LNCaP clone FGC (cell line): ENCODE results near the gene LCN10.

Experiments used
- DNase-seq: peaks from one replicate; pipeline ENCODE4 v3.0.0-alpha.2; 2011; ENCODE audit warnings: low read depth
- H3K4me3 ChIP-seq: 2 replicates; pipeline ENCODE4 v1.5.1; 2011; ENCODE audit warnings: mild to moderate bottlenecking, low read depth, low read length, control low read depth
- TF ChIP-seq, protein P1 (sequence below): IDR thresholded peaks from 2 replicates; pipeline ENCODE4 v1.5.1; 2012; ENCODE audit warnings: mild to moderate bottlenecking; ENCODE audit not compliant: control insufficient read depth, insufficient read depth; ENCODE audit errors: extremely low read depth

Gene LCN10

GRCh38 chr9:136732444-136733178 is 10.1 kb downstream of the LCN10 start:
- H3K4me3 ChIP-seq, result no peak overlapping the region
- no peak for DNase-seq
- TF ChIP-seq, protein P1, sequence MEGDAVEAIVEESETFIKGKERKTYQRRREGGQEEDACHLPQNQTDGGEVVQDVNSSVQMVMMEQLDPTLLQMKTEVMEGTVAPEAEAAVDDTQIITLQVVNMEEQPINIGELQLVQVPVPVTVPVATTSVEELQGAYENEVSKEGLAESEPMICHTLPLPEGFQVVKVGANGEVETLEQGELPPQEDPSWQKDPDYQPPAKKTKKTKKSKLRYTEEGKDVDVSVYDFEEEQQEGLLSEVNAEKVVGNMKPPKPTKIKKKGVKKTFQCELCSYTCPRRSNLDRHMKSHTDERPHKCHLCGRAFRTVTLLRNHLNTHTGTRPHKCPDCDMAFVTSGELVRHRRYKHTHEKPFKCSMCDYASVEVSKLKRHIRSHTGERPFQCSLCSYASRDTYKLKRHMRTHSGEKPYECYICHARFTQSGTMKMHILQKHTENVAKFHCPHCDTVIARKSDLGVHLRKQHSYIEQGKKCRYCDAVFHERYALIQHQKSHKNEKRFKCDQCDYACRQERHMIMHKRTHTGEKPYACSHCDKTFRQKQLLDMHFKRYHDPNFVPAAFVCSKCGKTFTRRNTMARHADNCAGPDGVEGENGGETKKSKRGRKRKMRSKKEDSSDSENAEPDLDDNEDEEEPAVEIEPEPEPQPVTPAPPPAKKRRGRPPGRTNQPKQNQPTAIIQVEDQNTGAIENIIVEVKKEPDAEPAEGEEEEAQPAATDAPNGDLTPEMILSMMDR, result no peak

DNA sequence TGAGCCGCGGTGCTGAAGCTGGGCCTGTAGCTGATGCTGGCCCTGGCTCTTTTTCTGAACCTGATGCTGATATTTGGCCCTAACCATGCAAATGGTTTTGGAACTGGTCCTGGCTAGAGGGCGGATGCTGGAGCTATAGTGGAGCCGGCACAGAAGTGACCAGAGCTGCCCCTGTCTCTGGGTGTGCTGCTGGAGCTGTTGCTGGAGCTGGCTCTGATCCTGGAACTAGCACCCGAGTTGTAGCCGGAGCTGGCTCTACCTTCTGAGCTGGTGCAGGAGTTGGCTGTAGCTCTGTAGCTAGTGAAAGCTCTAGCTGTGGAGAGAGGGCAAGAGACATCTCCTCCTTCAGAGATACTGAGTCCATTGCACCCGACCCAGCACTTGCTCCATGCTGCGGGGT is 12.8 kb downstream of the LCN10 start:
- H3K4me3 ChIP-seq, result no peak overlapping the region
- no peak for DNase-seq
- TF ChIP-seq, protein P1, result no peak

DNA sequence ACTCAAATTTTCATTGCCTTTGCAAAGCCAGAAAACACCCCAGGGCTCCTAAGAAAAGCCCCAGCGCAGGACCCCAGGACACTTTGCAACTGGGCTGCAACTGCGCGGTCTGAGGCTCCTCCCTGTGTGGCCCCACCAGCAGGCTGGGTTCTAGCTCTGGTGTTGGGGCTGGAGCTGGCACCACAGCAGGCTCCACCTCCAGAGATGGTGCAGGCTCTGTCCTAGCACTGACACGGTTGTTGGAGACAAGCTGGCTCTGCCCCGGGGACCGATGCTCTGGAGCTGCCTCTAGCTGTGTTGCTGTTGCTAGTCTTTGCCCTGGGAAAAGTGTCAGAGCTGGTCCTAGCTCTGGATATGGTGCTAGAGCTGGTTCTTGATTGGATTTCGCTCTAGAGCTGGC is 13.6 kb downstream of the LCN10 start:
- no peak for DNase-seq
- TF ChIP-seq, protein P1, result no peak
- peak overlapping the region; percentile 92 for H3K4me3 ChIP-seq

GRCh38 chr9:136728548-136729123 is 14.1 kb downstream of the LCN10 start:
- TF ChIP-seq, protein P1, result no peak

GRCh38 chr9:136728080-136728547 is 14.6 kb downstream of the LCN10 start:
- H3K4me3 ChIP-seq, result peak overlapping the region; percentile 92
- TF ChIP-seq, protein P1, result peak; percentile 99
- DNase-seq, result peak; percentile 49

More at GRCh38 chr9:136728548-136729123, 14.1 kb downstream of the LCN10 start:
- H3K4me3 ChIP-seq, result peak overlapping the region; percentile 92
- DNase-seq, result no peak

- H3K4me3 ChIP-seq, result peak overlapping the region; percentile 92
- TF ChIP-seq, protein P1, result peak; percentile 91
- DNase-seq, result peak; percentile 67
Observed at GRCh38 chr9:136726631-136727191, 16.0 kb downstream of the LCN10 start.
